Loucy (cell line): ENCODE measurements around the gene DSCAM.

Experiments used
- H2AFZ ChIP-seq: fragments of 200-600 bp; sonication (generic); 2 replicates; pipeline ENCODE4 v1.6.0; 2016; ENCODE audit warnings: antibody characterized with exemption, mild to moderate bottlenecking, low read length, moderate library complexity
- H3F3A ChIP-seq: fragments of 200-600 bp; 2 replicates; pipeline ENCODE4 v1.6.0; 2016; ENCODE audit warnings: antibody characterized with exemption, low read depth, mild to moderate bottlenecking
- H3K27me3 ChIP-seq: fragments of 200-600 bp; sonication (generic); 2 replicates; pipeline ENCODE4 v1.6.1; 2014; ENCODE audit warnings: low read length, mild to moderate bottlenecking; ENCODE audit not compliant: insufficient read depth, poor library complexity, severe bottlenecking
- H3K36me3 ChIP-seq: fragments of 200-600 bp; sonication (generic); 2 replicates; pipeline ENCODE4 v1.6.1; 2016; ENCODE audit warnings: low read length; ENCODE audit not compliant: insufficient read depth
- H3K4me1 ChIP-seq: fragments of 200-600 bp; sonication (generic); 2 replicates; pipeline ENCODE4 v1.5.1; 2014; ENCODE audit warnings: low read length, mild to moderate bottlenecking; ENCODE audit not compliant: insufficient read depth, poor library complexity, severe bottlenecking
- H3K4me2 ChIP-seq: fragments of 200-600 bp; sonication (generic); 2 replicates; pipeline ENCODE4 v1.6.0; 2014; ENCODE audit warnings: antibody characterized with exemption, low read length, low read depth, mild to moderate bottlenecking; ENCODE audit not compliant: poor library complexity, severe bottlenecking
- H3K4me3 ChIP-seq: fragments of 200-600 bp; sonication (generic); 2 replicates; pipeline ENCODE4 v1.5.1; 2014; ENCODE audit warnings: low read length, mild to moderate bottlenecking, mixed read lengths; ENCODE audit not compliant: poor library complexity, severe bottlenecking
- H3K79me2 ChIP-seq: fragments of 200-600 bp; sonication (generic); 2 replicates; pipeline ENCODE4 v1.6.1; 2014; ENCODE audit warnings: low read length; ENCODE audit not compliant: insufficient read depth
- H3K9ac ChIP-seq: fragments of 200-600 bp; sonication (generic); 2 replicates; pipeline ENCODE4 v1.6.0; 2014; ENCODE audit warnings: mild to moderate bottlenecking, low read depth, low read length, moderate library complexity; ENCODE audit not compliant: poor library complexity, severe bottlenecking
- H3K9me2 ChIP-seq: fragments of 200-600 bp; sonication (generic); replicated peaks from 2 replicates; pipeline ENCODE4 v1.6.1; 2016; ENCODE audit warnings: low read depth, low read length, mixed read lengths
- H3K9me3 ChIP-seq: fragments of 200-600 bp; sonication (generic); 2 replicates; pipeline ENCODE4 v1.6.1; 2014; ENCODE audit warnings: mild to moderate bottlenecking, antibody characterized with exemption, low read length, low read depth; ENCODE audit not compliant: insufficient read depth
- H4K20me1 ChIP-seq: fragments of 200-600 bp; sonication (generic); 2 replicates; pipeline ENCODE4 v1.6.0; 2014; ENCODE audit warnings: antibody characterized with exemption, low read length, mild to moderate bottlenecking; ENCODE audit not compliant: insufficient read depth, poor library complexity, severe bottlenecking
- CTCF ChIP-seq: fragments of 200-600 bp; sonication (generic); conservative IDR thresholded peaks from 2 replicates; pipeline ENCODE4 v1.5.1; 2014; ENCODE audit warnings: mild to moderate bottlenecking, antibody characterized with exemption, low read length
- EZH2phosphoT487 ChIP-seq: fragments of 200-600 bp; IDR thresholded peaks from 2 replicates; pipeline ENCODE4 v1.6.1; 2018; ENCODE audit warnings: antibody characterized with exemption, mild to moderate bottlenecking, moderate library complexity, borderline replicate concordance

Gene DSCAM

GRCh38 chr21:40853956-40854688 lies 7.2 kb upstream of the DSCAM start:
- Histone ChIP-seq H3K9ac (no peak overlapping the region), H3K4me1 (no peaks in the 10 kb centered on the region)
- TF ChIP-seq CTCF (no peak), EZH2phosphoT487 (no peak)

GRCh38 chr21:40852563-40852962 lies 5.6 kb upstream of the DSCAM start:
- Histone ChIP-seq H3F3A (no peaks in the 10 kb centered on the region), H3K4me3 (no peak overlapping the region), H3K9ac (no peak overlapping the region), H4K20me1 (no peaks in the 10 kb centered on the region), H3K9me2 (no peaks in the 10 kb centered on the region), H3K9me3 (no peaks in the 10 kb centered on the region; the same call in 1 of the 2 replicates), H3K79me2 (no peaks in the 10 kb centered on the region), H3K27me3 (no peaks in the 10 kb centered on the region), H3K4me1 (no peaks in the 10 kb centered on the region), H2AFZ (no peak overlapping the region), H3K36me3 (no peaks in the 10 kb centered on the region), H3K4me2 (no peak overlapping the region)
- TF ChIP-seq CTCF (no peak), EZH2phosphoT487 (no peak)

More at GRCh38 chr21:40853956-40854688, 7.2 kb upstream of the DSCAM start:
- Histone ChIP-seq H4K20me1 (no peaks in the 10 kb centered on the region), H3K4me3 (no peak overlapping the region), H3K9me2 (no peaks in the 10 kb centered on the region), H3F3A (no peaks in the 10 kb centered on the region), H3K4me2 (no peak overlapping the region), H3K27me3 (no peaks in the 10 kb centered on the region), H3K79me2 (no peaks in the 10 kb centered on the region), H3K9me3 (no peaks in the 10 kb centered on the region), H3K36me3 (no peaks in the 10 kb centered on the region), H2AFZ (no peak overlapping the region)

- no peak overlapping the region for H3K4me3 ChIP-seq
- no peaks in the 10 kb centered on the region for H3K36me3 ChIP-seq
- H3K4me2 ChIP-seq: no peak overlapping the region
- no peaks in the 10 kb centered on the region; the same call in 1 of the 2 replicates for H3K9me3 ChIP-seq
- H3K27me3 ChIP-seq: no peaks in the 10 kb centered on the region
- H3F3A ChIP-seq: no peaks in the 10 kb centered on the region
- H3K9ac ChIP-seq: no peak overlapping the region
- H2AFZ ChIP-seq: no peak overlapping the region
- TF ChIP-seq EZH2phosphoT487 (no peak), CTCF (no peak)
- H3K4me1 ChIP-seq: no peaks in the 10 kb centered on the region
- no peaks in the 10 kb centered on the region for H3K79me2 ChIP-seq
- H4K20me1 ChIP-seq: no peaks in the 10 kb centered on the region
- H3K9me2 ChIP-seq: no peaks in the 10 kb centered on the region
Measured at GRCh38 chr21:40851749-40852148, 4.8 kb upstream of the DSCAM start.
